Measurements from ENCODE around the gene ABCG4.
"Not testable (repeated sequence)": the region's sequence is repeated elsewhere in the genome, so short reads cannot be mapped to it uniquely, and the experiment has no call there.

Gene ABCG4

DNA sequence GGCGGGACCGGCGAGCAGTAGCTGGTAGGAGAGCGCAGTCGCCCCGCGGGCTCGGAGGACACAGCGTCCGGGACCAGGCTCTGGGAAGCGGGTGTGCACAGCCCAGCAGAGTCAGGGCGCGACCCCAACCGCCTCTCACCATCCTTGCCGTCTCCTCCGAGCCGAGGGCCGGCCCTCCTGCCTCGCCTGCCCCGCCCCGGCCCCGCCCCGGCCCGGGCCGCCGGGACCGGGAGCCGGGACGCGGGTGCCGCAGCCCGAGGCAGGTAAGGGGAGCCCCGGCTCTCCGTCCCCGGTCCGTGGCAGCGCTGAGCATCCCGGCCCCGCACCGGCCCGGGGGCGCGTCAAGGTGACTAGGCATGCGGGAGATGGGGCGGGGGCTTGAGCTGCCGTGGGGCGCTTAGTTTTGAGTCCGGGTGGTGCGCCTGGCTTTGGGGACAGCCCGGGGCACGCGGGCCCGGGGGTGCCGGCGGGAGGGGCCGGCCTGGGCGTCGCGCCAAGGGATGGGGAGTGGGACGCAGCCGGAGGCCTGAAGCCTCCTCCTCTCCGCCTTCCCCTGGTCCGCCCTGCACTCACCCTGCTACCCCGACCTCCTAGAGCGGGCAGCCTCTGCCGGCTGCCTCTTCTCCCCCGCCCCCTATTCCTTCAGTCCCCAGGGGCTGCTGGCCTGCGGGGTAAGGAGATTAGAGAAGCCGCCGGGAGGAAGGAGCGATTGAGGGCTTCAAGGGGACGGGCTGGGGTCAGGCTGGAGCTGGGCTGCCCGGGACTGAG lies at the start of gene ABCG4:
Gene ABCG4, plus strand, starts transcription at position 35 of the 768 bp plus-strand sequence. CDS start 914 bp downstream, outside the sequence.
- no peak for DNase-seq (ENCODE audit: low read depth in 2 of 2)

DNA sequence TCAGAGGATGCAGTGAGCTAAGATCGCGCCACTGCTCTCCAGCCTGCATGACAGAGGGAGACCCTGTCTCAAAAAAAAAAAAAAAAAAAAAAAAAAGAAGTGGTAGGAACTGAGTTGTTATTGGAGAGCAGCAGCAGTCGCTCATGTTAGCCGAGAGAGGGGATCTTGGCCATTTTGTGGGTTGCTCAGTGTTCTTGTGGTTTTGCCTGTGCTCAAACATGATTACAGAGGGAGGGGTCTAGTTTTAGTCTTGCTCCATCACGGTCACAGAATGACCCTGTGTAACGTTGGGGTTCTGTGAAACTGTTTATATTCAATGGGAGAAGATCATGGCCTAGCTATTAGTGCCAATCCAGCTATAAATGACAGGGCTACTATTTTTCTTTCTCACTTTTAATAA lies 49.1 kb upstream of the ABCG4 start:
- DNase-seq (ENCODE audit: low read depth in 2 of 2) = no peak

DNA sequence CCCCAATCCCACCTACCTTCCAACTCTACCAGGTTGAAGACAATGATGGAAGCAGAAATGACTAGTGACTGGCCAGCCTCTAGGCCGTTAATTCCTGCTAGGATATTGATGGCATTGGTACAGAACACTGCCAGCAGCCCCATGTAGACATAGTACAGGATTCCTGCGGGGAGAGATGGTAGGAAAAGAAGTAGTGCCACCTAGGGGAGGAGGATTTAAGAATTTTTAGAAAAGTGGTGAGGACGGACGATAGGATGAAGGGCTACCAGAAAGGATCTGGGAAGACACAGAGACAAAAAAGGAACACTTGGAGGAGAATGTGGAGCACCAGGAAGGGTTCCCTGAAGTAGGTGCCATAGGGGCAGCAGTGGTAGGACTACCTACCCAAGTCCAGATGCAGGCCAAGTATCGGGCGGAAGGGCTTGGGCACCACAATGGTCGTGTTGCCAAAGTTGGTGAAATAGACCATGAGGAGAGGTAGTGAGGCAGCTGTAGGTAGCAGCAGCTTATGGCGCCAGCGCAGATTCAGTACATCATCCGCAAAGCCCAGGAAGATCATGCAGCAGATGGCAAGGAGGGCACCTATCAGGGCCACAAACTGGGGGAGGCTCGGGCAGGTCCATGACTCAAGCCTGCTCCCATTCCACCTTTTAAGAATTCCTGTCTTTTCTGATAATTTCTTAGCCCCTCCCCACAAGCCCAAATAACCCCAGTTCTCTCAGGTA lies 48.4 kb upstream of the ABCG4 start:
- DNase-seq (ENCODE audit: low read depth in 2 of 2) = no peak

DNA sequence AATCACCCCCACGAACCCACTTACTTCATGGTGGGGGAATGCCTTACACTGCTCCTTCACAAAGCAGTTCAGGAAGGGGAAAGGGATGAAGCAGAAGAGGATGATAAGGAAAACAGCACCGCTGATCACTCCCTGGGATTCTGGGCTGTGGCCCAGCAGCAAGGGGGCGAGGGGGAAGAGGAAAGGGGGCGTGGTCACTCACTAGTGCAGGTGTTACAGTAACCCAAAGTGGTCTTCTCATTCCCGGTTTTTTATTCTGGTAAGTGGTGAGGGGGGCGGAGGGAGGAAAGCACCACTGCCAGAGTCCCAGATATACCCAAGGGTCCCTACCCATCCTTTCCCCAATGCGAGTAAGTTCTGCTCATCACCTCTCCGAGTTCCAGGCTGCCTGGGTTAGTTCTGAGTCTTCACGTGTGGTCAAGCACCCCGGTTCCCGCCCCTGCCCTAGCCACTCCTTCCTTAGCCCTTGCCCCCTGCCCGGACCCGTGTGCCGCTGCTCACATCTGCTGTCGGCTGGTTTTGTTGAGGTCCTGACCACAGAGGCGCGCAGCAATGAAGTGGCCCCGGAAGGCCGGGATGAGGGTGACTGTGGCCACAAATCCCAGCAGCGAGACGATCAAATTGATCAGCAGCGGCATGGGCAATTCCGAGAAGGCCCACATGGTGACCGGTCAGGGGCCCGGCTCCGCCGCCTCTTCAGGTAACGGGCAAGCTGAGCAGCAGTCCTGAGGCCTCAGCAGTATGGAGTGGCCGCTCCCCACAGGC lies 47.7 kb upstream of the ABCG4 start:
- no peak for DNase-seq (ENCODE audit: low read depth in 2 of 2)

DNA sequence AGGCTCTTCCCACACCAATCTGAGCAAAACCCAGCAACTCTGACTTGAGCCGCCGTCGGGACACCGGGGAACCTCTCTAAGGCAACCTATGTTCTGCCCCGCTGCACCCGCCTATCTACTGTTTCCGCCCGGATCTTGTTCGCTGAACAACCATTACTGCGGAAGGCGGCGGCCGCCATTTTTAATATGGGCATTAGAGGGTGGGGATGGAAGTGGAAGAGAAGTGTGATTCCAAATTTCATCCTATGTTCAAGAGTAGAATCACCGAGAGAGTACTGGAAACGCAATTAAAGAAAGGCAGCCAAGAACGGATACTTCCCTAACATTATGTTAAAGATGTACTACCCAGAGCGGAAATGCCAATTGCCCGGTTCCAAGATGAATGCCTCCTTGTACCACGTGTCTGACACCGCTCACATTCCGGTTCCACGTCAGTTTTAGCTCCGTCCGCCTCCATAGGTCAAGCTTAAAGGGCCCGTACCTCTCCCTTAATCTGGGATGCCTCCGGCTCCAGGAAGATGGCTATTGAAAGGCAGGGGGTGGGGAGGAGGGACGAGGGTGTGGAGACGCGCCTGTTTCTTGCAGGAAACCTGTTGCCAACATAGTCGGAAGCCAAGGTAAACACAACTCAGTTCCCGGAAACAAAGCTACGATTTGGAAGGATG lies 47.0 kb upstream of the ABCG4 start, which contains the start of gene DPAGT1:
Gene DPAGT1, minus strand, starts transcription at position 95 of the 665 bp plus-strand sequence. CDS start 198 bp downstream, outside the sequence.
- peak; percentile 70 to 76 for DNase-seq (ENCODE audit: low read depth in 2 of 2)

DNA sequence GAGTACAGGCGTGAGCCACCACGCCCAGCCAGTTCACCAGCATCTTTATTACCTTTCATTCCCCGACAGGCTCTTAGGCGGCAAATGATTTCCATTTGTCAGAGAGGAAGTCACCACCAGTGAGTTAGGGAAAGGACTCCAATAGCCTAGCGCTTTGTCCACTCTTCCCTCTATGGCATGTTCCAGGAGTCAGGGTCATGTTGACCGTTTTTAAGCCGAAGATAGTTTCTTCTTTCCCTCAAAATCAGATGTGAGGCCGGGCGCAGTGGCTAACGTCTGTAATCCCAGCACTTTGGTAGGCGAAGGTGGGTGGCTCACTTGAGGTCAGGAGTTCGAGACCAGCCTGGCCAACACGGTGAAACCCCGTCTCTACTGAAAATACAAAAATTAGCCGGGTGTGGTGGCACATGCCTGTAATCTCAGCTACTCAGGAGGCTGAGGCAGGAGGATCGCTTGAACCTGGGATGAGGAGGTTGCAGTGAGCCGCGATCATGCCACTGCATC lies 45.6 kb upstream of the ABCG4 start:
- not testable (repeated sequence) for DNase-seq (ENCODE audit: low read depth in 2 of 2)

DNA sequence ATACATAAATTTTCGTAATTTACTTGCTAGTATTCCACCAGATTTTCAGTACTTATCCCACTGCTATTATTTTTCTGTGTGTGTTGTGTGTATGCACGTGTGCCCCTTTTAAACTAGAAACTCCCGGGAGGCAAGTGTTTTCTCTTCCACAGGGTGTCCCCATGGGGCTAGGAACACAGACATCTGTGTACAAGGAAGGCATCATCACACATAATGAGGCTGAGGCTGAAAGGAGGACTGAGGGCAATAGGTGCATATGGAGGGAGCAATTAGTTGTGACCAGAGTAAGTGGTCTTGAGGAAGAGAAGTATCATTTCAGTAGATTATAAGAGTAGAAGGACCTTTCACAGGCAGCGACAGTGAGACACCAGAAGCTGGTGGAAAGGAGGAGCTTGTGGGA lies 45.1 kb upstream of the ABCG4 start:
- DNase-seq (ENCODE audit: low read depth in 2 of 2) = no peak

DNA sequence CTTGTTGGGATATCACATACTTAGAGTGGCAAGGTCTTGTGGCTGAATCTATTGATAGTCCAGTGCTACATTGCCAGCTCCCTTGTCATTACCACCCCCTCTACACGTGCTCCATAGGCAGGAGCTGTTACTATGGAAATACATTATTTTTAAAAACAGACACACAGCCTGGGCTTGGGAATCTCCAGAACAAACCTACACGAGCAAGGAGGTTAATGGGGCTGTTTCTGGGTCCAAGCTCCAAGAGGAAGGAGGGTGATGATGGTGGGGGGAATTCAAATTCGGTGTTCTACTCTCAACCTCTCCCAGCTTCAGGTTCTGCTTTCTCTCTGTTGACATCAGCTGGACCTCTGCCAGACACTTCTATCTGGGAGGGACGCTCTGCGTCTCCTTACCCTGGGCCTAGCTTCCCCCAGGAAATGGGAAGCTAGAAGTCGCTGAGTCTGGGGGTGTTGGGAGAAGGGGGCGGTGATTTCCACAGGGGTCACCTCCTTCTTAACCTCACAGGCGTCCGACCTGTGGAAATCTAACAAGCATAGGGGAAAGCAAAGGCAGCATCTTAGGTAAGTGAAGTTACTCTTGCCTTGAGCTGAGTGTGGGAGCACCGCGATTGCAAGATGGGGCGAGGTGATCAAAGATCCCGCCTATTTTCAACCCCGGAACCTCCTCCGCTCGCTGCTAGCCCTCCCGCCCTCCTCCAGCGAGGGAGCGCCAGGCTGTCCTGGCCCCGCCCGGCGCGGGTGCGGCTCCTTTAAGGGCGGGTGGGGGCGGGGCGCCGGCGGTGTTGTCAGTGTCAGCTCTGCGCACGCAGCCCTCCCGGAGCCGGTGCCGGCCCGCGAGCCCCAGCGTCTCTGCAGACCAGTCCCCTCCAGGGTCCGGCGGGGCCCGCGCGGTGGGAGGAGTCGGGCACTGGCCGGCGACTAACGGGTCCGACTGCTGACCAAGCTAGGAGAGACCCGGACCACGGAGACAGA lies 42.0 kb upstream of the ABCG4 start, which contains the start of gene C2CD2L:
Gene C2CD2L, plus strand, starts transcription at position 781 of the 974 bp plus-strand sequence. CDS start 398 bp downstream, outside the sequence.
- DNase-seq (ENCODE audit: low read depth in 2 of 2) = peak; percentile 73 to 79

DNA sequence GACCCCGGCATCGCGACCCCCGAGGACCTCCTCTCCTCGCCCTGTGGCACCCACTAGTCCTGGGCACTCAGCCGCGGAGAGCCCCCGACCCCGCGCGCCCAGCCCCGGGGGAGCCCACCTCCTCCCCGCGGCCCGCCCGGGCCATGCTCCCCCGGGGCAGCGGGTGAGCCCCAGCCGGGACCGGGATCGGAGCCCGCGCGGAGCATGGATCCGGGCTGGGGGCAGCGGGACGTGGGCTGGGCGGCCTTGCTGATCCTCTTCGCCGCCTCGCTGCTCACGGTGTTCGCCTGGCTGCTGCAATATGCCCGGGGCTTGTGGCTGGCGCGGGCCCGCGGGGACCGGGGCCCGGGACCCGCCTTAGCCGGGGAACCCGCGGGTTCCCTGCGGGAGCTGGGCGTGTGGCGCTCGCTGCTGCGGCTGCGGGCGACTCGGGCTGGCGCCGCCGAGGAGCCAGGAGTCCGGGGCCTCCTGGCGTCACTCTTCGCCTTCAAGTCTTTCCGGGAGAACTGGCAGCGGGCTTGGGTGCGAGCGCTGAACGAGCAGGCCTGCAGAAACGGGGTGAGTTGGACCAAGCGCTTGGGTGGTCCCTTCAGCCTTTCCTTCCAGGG lies 41.2 kb upstream of the ABCG4 start:
- DNase-seq (ENCODE audit: low read depth in 2 of 2) = no peak

DNA sequence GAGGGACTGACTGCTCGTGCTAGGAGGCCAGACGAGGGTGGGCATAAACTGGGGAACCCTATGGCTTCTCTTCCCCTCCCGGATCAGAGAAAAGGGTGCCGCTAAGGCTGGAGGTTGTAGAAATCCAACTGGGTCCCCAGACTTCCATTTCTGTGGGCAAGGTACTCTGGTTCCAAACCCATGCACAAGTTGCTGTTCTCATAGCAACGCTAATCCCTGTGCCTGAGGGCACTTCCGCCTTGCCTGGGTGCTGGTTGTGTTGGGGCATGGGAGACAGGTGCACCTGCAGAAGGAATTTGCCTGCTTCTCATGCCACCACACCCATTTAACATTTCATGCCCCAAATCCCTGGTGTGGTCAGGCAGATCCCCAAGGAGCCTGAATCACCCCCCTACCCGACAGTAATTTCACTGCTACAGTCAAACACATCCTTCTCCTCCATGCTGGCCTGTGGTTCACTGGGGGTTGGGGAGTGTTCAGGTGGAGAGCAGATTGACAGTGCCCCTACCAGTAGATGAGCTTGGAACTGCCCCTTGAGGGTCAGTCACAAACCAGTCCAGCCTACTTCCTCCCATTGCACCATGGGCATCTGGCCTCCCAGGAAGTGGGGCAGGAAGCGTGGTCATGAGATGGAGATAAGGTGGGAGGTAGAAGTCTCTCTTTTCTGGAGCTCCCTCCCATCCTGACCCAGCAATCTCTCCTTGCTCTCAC lies 40.6 kb upstream of the ABCG4 start:
- DNase-seq (ENCODE audit: low read depth in 2 of 2) = no peak

DNA sequence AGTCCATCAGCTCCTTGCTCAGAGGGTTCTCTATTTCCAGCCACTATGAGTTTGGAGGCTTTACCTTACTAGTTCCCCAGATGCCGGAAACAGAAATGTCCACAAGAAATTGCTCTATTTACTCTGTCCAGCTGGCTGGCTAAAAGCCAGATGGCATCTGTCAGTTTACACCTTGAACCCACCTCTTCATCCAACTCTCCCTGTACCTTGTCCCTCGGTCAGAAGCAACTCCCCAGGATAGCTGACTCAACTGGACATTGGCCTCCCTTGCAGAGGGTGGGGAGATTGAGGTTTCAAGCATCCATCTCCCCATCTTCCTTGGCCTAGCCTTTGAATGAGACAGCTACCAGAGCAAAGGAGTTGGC lies 40.0 kb upstream of the ABCG4 start:
- no peak for DNase-seq (ENCODE audit: low read depth in 2 of 2)

DNA sequence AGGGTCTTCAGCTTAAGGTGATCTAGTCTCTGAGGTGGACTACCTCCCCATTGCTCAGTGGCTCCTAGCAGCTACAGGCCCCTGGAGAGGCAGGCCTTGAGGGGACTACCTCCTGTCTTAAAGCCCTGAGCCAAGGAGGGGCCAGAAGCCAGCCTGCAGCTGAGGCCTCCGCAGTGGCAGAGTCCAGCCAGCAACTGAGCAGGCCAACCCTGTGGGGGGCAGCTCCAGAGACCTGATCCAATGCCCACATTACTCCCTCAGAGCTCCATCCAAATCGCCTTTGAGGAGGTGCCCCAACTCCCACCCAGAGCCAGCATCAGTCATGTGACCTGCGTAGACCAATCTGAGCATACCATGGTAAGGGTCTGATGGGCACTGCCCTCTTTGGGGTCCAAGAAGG lies 39.0 kb upstream of the ABCG4 start:
- DNase-seq (ENCODE audit: low read depth in 2 of 2) = no peak

DNA sequence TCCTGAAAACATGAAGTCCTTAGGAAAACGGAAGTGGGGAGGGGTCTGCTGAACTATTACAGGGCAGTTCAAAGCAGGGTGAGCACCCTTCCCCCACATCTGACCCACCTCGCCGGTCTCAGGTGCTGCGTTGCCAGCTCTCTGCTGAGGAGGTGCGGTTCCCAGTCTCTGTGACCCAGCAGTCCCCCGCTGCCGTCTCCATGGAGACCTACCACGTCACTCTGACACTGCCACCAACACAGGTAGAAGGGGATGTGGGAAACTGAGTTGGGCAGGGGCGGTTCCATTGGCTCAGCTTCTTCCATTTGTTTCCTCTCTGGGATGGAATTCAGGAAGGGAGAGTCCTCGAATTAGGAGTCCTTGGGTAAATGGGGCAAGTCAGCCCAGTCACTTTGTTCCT lies 38.4 kb upstream of the ABCG4 start:
- no peak for DNase-seq (ENCODE audit: low read depth in 2 of 2)

DNA sequence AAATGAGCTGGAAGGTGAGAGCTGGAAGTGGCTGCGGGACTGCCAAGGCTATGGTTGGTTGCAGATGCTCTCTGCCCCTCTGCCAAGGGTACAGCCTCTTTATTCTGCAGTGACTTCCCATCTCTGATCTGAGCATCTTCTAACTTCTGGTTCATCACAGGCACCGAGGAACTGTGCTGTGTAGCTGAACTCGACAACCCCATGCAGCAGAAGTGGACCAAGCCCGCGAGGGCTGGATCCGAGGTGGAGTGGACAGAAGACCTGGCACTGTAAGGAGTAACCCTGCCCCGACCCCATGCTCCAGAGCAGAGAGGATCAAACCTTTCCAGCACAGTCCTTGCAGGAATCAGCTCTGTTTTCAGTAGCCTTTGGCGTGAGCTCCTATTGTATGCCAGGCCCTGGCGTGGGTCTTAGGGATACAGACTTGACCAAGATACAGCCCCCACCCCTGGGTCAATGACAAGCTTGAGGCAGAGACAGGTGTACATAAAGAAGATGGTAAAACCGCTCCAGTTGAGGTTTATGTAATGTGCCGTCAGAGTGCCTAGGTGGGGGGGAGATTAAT lies 37.4 kb upstream of the ABCG4 start:
- DNase-seq (ENCODE audit: low read depth in 2 of 2) = no peak

DNA sequence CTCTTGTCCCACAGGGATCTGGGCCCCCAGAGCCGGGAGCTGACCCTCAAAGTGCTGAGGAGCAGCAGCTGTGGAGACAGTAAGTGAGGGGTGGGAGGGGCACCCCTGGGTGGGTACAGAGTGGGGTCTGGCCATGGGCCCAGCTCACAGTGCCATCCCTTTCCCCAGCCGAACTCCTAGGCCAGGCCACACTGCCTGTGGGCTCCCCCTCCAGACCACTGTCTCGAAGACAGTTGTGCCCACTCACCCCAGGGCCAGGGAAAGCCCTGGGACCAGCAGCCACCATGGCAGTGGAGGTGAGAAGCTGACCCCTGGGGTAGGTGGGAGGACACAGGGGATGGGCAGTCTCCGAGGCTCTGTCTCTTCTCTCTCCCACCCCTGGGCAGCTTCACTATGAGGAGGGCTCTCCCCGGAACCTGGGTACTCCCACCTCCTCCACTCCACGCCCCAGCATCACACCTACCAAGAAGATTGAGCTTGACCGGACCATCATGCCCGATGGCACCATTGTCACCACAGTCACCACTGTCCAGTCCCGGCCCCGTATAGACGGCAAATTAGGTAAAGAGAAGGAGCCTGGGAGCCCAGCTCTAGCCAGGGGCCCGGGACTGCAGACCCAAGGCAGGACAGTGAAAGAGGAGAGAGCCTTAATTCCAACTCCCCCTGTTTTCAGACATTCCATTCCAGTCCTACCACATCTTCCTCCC lies 36.4 kb upstream of the ABCG4 start:
- no peak for DNase-seq (ENCODE audit: low read depth in 2 of 2)

DNA sequence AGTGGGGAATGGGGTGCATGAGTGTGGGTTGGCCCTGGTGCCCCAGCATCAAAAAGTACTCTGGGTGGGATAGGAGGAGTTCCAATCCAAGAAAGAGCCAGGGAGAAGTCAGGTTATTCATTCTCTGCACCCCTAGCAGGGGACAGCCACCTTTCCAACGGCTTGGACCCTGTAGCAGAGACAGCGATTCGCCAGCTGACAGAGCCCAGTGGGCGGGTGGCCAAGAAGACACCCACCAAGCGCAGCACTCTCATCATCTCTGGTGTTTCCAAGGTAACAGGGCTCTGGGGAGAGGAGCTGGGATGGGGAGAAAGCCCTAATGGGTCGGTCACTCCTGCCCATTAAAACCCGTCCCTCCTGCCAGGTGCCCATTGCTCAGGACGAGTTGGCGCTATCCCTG lies 35.1 kb upstream of the ABCG4 start:
- DNase-seq (ENCODE audit: low read depth in 2 of 2) = no peak

DNA sequence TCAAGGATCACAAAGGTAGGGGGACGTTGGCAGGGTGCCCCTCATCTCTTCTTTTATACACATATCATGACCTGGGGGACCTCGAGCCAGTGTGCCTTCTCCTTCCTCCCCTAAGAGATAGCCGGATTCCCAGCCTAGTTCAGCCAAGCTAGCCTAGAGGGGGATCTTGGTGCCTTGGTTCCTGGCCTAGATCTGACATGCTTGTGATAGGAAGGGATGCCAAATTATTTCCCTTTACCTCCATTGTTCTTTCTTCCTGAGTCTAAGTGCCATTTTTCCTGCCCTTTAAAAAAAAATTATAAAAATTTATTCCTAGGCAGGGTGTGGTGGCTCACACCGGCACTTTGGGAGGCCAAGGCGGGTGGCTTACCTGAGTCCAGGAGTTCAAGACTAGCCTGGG lies 34.5 kb upstream of the ABCG4 start:
- no peak for DNase-seq (ENCODE audit: low read depth in 2 of 2)

DNA sequence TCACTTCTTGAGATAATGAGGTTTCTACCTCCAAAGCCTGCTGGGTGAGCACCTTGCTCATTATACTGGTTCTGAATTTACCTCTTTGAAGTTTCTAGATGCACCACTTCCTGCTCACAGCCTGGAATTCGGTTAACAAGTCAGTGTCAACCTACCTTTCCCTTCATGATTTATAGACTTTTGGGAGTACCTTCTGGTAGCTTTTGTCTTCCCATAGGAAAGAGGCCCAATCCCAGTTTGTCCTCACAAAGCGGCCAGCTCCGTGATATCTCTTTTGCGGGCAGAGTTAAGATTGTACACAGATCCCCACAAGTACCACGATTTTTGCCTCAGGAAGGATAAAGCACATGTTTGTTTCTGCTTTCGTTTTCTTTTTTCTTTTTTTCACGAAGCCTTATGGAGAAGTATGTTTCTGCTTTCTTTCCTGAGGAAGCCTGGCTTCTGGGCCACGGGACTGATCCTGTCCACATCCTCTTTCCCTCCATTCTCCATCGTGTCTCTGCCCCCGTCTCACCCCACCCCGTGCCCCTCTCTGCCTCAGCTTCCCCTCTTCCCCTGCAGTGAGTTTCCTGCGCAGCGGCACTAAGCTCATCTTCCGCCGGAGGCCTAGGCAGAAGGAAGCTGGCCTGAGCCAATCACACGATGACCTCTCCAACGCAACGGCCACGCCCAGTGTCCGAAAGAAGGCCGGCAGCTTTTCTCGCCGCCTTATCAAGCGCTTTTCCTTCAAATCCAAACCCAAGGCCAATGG lies 33.2 kb upstream of the ABCG4 start:
- no peak for DNase-seq (ENCODE audit: low read depth in 2 of 2)

All from activated CD8-positive, alpha-beta memory T cell treated with anti-CD3 and anti-CD28 coated beads for 4 hours (primary cell).